Glutamatergic neuron (in vitro differentiated cells): Measurements from ENCODE around the gene RFC1. TPM values are rescaled to one million over a fixed set of nuclear protein-coding genes. Genes with fewer than 3 reads are reported as not detected.
A peak's percentile ranks its signal among the peaks of the same experiment; 100 is the strongest.
"Not testable (repeated sequence)": the region's sequence is repeated elsewhere in the genome, so short reads cannot be mapped to it uniquely, and the experiment has no call there.

Experiments used
- DNase-seq: peaks from one replicate; pipeline ENCODE4 v3.0.0; 2022
- H3K27ac Mint-ChIP-seq: one replicate; pipeline ENCODE4 v1.8.0; 2020; ENCODE audit warnings: mild to moderate bottlenecking, mixed read lengths, inconsistent platforms; ENCODE audit not compliant: unreplicated experiment
- H3K27me3 Mint-ChIP-seq: one replicate; pipeline ENCODE4 v1.8.0; 2020; ENCODE audit warnings: mild to moderate bottlenecking, moderate library complexity, mixed read lengths, inconsistent platforms; ENCODE audit not compliant: unreplicated experiment
- H3K36me3 Mint-ChIP-seq: one replicate; pipeline ENCODE4 v1.8.0; 2020; ENCODE audit warnings: mild to moderate bottlenecking, mixed read lengths, inconsistent platforms; ENCODE audit not compliant: unreplicated experiment
- H3K4me1 Mint-ChIP-seq: one replicate; pipeline ENCODE4 v1.8.0; 2020; ENCODE audit warnings: mild to moderate bottlenecking, low read depth, mixed read lengths, inconsistent platforms; ENCODE audit not compliant: unreplicated experiment
- H3K4me3 Mint-ChIP-seq: one replicate; pipeline ENCODE4 v1.8.0; 2020; ENCODE audit warnings: mild to moderate bottlenecking, mixed read lengths, inconsistent platforms; ENCODE audit not compliant: unreplicated experiment
- H3K9me3 Mint-ChIP-seq: one replicate; pipeline ENCODE4 v1.8.0; 2020; ENCODE audit warnings: mild to moderate bottlenecking, moderate library complexity, mixed read lengths, inconsistent platforms; ENCODE audit not compliant: unreplicated experiment
- long read RNA-seq: library from polyadenylated mRNA; unstranded; transcript quantifications from one replicate; pipeline ENCODE4 v2.0.0, GENCODE V29; 2020; ENCODE audit not compliant: unreplicated experiment
- total RNA-seq: library from RNA; stranded (reverse); fragmentation: NEBNext Ultra II Directional; extraction: Animal tissue kit (Norgen Biotek cat#: 25700); gene quantifications from one replicate; pipeline ENCODE4 v1.2.1, GENCODE V29; 2021; ENCODE audit not compliant: unreplicated experiment
- TF ChIP-seq, protein P1 (sequence below): fragments of 200-600 bp; sonication (generic); IDR thresholded peaks from one replicate; pipeline ENCODE4 v1.5.0; 2021; ENCODE audit not compliant: partially characterized antibody, unreplicated experiment

RFC1 gene, protein sequence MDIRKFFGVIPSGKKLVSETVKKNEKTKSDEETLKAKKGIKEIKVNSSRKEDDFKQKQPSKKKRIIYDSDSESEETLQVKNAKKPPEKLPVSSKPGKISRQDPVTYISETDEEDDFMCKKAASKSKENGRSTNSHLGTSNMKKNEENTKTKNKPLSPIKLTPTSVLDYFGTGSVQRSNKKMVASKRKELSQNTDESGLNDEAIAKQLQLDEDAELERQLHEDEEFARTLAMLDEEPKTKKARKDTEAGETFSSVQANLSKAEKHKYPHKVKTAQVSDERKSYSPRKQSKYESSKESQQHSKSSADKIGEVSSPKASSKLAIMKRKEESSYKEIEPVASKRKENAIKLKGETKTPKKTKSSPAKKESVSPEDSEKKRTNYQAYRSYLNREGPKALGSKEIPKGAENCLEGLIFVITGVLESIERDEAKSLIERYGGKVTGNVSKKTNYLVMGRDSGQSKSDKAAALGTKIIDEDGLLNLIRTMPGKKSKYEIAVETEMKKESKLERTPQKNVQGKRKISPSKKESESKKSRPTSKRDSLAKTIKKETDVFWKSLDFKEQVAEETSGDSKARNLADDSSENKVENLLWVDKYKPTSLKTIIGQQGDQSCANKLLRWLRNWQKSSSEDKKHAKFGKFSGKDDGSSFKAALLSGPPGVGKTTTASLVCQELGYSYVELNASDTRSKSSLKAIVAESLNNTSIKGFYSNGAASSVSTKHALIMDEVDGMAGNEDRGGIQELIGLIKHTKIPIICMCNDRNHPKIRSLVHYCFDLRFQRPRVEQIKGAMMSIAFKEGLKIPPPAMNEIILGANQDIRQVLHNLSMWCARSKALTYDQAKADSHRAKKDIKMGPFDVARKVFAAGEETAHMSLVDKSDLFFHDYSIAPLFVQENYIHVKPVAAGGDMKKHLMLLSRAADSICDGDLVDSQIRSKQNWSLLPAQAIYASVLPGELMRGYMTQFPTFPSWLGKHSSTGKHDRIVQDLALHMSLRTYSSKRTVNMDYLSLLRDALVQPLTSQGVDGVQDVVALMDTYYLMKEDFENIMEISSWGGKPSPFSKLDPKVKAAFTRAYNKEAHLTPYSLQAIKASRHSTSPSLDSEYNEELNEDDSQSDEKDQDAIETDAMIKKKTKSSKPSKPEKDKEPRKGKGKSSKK
- total RNA-seq = 27.7 TPM
- long read RNA-seq, partial matches to known transcripts = 5 of 6 reads
- long read RNA-seq, other reads (novel, unspliced or antisense) = 1 of 6 reads

DNA sequence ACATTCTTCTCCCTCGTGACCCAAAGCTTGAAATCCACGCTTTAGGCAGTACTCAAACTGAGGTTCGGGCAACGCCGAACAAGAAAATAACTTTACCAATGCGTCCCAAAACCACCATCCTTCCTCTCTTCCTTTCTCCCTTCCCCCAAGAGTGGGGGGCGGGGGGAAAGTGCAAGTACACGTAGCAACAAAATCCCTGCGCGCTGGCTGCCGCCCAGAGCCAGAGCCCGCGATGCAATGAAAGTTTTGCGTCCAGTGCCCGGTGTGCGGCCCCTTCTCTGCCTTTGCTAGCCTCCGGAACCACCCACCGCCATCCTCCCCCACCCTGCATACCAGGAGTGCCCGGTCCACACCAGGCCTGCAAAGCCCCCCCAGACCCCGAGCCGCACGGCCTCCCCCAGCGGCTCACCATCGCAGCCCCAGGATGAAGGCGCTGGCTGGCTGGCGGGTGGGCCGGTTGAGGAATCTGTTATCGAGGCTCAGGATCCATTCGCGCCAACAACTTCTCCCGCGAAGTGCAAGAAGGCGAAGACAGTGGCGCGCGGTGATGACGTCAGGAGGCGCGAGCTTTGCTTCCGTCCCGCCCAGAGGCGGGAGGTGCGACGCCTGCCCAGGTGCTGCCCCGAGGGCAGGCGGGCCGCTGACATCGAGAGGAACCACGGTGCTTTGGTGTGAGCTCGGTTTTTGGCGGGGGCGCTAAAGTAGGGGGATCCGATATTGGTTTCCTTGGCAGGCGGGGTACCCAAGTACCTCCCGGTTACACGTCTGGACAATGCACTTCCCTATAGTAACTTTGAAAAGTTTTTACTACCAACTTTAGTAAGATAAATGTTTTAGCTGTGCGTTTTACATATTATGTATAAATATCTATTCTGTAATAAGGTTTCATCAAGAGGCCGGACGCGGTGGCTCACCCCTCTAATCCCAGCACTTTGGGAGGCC is at the start of gene RFC1:
Gene RFC1, minus strand, starts transcription at position 533 of the 942 bp plus-strand sequence. Its CDS starts 121 bp downstream, at position 412.
- Mint-ChIP-seq H3K9me3 (peaks cover 6% of the 10 kb centered on the region), H3K27ac (peak within 1 kb of the TSS; percentile 23), H3K4me3 (peak within 1 kb of the TSS; percentile 94), H3K4me1 (peaks cover 5% of the 10 kb centered on the region), H3K27me3 (peaks cover 4% of the 10 kb centered on the region), H3K36me3 (peaks cover 9% of the 10 kb centered on the region)
- TF ChIP-seq, protein P1, sequence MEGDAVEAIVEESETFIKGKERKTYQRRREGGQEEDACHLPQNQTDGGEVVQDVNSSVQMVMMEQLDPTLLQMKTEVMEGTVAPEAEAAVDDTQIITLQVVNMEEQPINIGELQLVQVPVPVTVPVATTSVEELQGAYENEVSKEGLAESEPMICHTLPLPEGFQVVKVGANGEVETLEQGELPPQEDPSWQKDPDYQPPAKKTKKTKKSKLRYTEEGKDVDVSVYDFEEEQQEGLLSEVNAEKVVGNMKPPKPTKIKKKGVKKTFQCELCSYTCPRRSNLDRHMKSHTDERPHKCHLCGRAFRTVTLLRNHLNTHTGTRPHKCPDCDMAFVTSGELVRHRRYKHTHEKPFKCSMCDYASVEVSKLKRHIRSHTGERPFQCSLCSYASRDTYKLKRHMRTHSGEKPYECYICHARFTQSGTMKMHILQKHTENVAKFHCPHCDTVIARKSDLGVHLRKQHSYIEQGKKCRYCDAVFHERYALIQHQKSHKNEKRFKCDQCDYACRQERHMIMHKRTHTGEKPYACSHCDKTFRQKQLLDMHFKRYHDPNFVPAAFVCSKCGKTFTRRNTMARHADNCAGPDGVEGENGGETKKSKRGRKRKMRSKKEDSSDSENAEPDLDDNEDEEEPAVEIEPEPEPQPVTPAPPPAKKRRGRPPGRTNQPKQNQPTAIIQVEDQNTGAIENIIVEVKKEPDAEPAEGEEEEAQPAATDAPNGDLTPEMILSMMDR = no peak
- peak; percentile 93 for DNase-seq

DNA sequence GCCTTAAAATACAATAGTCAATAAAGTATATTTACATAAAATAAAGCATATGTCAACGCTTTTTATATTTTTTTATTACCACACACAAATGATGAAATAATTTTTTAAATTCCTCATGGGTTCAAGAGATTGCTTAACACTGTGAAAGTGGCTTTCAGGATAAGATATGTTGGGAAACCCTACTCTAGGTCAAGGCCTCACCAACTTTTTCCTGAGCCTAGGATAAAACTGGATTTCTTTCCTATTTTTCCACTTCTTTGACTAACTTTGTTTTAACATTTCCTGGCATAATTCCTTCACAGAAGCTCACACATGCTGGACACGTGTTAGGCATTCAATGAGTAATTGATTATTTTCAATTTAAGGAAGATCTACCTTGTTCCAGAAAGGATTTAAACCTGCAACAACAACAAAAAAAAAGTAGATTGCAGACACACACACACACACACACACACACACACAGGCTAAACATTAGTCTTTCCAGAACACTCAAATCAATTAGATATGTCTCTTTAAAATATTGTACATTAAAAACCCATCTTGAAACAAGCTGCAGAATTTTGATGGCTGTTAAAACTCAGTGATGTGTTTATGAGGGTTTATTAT is 49.6 kb upstream of the RFC1 start:
- TF ChIP-seq, protein P1 = no peak
- Mint-ChIP-seq H3K36me3 (no peaks in the 10 kb centered on the region), H3K9me3 (no peaks in the 10 kb centered on the region), H3K4me3 (no peak overlapping the region), H3K27me3 (peaks cover 2% of the 10 kb centered on the region), H3K27ac (no peak overlapping the region), H3K4me1 (no peaks in the 10 kb centered on the region)
- DNase-seq = no peak

DNA sequence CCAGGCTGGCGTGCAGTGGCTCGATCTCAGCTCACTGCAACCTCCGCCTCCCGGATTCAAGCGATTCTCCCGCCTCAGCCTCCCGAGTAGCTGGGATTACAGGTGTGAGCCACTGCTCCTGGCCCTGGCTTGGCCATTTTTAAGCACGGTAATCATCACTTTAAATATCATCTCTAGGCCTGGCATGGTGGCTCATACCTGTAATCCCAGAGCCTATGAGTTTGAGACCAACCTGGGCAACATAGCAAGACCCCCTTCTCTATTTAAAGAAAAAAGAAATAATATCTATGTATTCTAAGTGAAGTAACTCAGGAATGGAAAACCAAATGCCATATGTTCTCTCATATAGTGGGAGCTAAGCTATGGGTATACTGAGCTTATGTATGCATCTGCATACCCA is 45.4 kb upstream of the RFC1 start:
- not testable (repeated sequence) for H3K36me3 Mint-ChIP-seq, H3K27ac Mint-ChIP-seq, DNase-seq, H3K4me1 Mint-ChIP-seq, H3K4me3 Mint-ChIP-seq, H3K27me3 Mint-ChIP-seq, H3K9me3 Mint-ChIP-seq

DNA sequence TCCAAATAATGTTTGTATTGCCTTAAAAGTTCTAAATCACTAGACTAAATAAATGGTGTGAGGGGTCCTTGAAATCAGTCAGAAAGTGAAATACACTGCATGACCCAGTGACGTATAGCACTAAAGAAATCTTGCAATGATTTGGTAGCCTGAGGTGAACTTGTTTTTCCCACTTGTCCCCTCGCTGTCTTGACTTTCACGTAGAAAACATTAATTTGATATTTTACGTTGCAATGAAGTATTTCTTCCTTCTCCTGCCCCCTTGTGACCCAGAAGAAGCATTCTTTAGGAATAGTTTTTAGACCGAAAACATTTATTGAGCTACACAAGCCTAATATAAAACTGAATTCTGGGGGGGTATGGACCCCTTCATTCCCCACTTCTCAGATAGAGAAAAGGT is 44.3 kb upstream of the RFC1 start:
- no peaks in the 10 kb centered on the region for H3K27me3 Mint-ChIP-seq
- H3K4me3 Mint-ChIP-seq = no peak overlapping the region
- no peaks in the 10 kb centered on the region for H3K9me3 Mint-ChIP-seq
- TF ChIP-seq, protein P1 = no peak
- no peak for DNase-seq
- H3K36me3 Mint-ChIP-seq = no peaks in the 10 kb centered on the region
- H3K27ac Mint-ChIP-seq = no peak overlapping the region
- H3K4me1 Mint-ChIP-seq = peaks cover 10% of the 10 kb centered on the region
